ES-I3 (cell line): ENCODE results near the gene PLEKHG2.

Experiments
- H3K36me3 ChIP-seq: 2 replicates; pipeline ENCODE4 v1.6.1; 2013; ENCODE audit warnings: mild to moderate bottlenecking, low read length, control low read depth, moderate library complexity; ENCODE audit not compliant: insufficient read depth
- H3K4me1 ChIP-seq: 2 replicates; pipeline ENCODE4 v1.6.1; 2013; ENCODE audit warnings: mild to moderate bottlenecking, control low read depth, low read length; ENCODE audit not compliant: insufficient read depth
- H3K9ac ChIP-seq: 2 replicates; pipeline ENCODE4 v1.6.1; 2013; ENCODE audit warnings: low read depth, mild to moderate bottlenecking, low read length, moderate library complexity
- H3K9me3 ChIP-seq: 2 replicates; pipeline ENCODE4 v1.6.1; 2013; ENCODE audit warnings: mild to moderate bottlenecking, low read length, moderate library complexity; ENCODE audit not compliant: control insufficient read depth, insufficient read depth

PLEKHG2 gene

DNA sequence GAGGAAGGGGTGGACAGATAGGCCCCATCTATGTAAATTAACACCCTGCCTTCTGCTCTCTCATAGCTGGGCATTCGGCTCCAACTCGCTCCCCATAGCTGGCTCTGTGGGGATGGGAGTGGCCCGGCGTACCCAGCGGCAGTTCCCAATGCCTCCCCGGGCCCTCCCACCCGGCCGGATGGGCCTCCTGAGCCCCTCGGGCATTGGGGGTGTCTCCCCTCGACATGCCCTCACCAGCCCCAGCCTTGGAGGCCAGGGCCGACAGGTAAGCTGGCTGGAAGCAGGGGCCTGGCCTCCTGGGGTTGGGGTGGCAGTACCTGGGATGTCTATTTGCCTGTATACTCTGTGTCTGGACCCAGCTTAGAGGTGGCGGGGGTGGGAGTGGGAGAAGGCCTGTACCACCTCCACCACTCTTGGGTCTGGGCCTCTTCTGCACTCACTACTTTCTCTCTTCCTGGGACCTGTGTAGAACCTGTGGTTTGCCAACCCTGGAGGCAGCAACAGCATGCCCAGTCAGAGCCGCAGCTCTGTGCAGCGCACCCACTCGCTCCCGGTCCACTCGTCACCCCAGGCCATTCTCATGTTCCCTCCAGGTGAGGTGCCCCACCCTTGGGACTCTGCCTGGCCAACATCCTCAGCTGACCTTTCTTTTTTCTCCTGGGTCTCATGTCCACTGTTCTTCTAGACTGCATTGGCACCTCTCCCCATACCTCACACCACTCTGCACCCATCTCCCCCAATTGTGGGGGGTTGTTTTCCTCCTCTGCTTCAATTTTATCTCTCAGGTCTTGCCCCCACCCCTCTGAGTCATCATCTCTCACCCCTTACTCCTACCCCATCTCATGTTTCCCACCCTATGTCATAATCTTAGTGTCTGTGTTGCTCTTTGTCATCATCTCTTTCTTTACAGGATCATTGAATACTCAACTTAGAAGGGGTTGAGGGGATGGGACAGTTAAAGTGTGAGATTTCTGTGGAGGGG, 31.7 kb upstream of the PLEKHG2 start:
- Histone ChIP-seq H3K4me1 (peaks cover 7% of the 10 kb centered on the region; the same call in 1 of the 2 replicates), H3K9me3 (no peaks in the 10 kb centered on the region), H3K36me3 (peaks cover 26% of the 10 kb centered on the region), H3K9ac (no peak overlapping the region)

DNA sequence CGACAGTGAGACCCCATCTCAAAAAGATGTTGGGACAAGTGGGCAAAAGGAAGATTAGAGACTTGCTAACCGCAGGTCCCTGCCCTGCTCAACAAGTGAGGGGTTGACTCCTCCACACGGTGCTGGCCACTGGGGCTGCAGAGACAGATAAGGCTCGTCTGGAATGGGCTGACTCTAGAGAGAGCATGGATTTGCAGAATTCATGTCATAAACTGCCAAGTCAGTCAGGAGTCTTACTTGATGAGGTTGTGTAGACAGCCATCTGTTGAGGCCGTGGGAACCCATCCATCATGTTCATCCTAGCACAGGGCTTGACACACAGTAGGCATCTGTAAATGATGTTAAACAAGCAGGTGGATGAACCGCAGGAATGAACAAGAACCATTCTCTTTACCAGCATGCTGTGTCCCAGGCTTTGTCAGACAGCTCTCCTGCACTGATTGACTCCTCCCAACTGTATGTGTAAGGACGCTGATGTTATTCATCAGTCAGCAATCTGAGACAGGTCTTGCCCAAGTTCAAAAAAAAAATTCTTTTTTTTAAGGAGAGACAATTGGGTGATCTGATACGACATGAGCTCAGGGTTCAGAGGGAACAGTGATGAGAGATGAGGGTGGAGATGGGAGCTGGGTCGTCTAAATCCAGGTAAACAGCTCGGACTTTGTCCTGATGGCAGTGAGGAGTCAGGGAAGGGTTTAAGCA, 30.4 kb upstream of the PLEKHG2 start:
- peaks cover 17% of the 10 kb centered on the region for H3K36me3 ChIP-seq
- H3K9ac ChIP-seq = no peak overlapping the region
- H3K9me3 ChIP-seq = no peaks in the 10 kb centered on the region
- peaks cover 7% of the 10 kb centered on the region; the same call in 1 of the 2 replicates for H3K4me1 ChIP-seq

- no peaks in the 10 kb centered on the region for H3K9me3 ChIP-seq
- no peak overlapping the region for H3K9ac ChIP-seq
- H3K4me1 ChIP-seq = peaks cover 7% of the 10 kb centered on the region; the same call in 1 of the 2 replicates
- peaks cover 12% of the 10 kb centered on the region for H3K36me3 ChIP-seq
Observed at GRCh38 chr19:39382991-39383828, 29.3 kb upstream of the PLEKHG2 start.

GRCh38 chr19:39384839-39385568, 27.5 kb upstream of the PLEKHG2 start:
- Histone ChIP-seq H3K9ac (no peak overlapping the region), H3K4me1 (peaks cover 7% of the 10 kb centered on the region; the same call in 1 of the 2 replicates), H3K9me3 (no peaks in the 10 kb centered on the region), H3K36me3 (peaks cover 9% of the 10 kb centered on the region)

DNA sequence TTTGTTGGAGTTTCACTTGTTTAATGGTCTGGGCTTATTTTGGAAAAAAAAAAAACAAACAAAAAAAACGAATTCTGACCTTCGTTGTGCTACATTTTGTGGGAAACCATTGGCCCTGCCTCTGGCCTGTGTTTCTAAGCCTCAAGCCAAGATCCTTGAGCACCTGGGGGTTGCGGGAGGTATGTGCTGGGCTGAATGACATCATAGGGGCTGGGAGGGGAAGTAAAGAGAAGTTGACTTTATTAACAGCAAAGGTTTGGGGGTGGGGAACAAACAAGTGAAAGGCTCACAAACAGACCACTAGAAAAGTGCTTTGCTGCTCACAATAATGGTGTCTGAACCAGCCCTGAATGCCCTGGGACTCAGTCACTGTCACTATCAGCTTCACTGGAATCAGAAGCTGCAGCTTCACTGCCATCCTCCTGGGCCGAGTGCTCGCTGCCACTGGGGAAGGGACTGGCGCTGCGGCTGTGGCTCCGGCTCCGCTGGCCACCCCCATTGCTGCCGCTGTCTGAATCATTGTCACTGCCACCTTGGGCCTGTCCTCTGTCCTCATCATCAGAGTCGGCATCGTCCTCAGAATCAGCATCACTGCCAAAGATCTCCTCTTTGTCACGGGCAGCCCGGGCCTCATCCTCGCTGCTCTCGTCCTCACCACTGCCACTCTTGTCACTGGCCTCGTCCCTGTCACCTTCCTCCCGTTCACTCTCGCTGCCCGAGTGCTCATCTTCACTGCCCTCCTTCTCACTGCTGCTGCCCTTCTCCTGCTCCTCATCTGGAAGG, 26.6 kb upstream of the PLEKHG2 start:
- Histone ChIP-seq H3K9ac (no peak overlapping the region), H3K36me3 (peaks cover 8% of the 10 kb centered on the region), H3K9me3 (no peaks in the 10 kb centered on the region), H3K4me1 (peaks cover 7% of the 10 kb centered on the region; the same call in 1 of the 2 replicates)

- Histone ChIP-seq H3K9me3 (no peaks in the 10 kb centered on the region), H3K36me3 (peaks cover 8% of the 10 kb centered on the region), H3K4me1 (peaks cover 7% of the 10 kb centered on the region; the same call in 1 of the 2 replicates), H3K9ac (no peak overlapping the region)
Observed at GRCh38 chr19:39386557-39386956, 25.9 kb upstream of the PLEKHG2 start.

GRCh38 chr19:39388657-39389056, 23.8 kb upstream of the PLEKHG2 start:
- Histone ChIP-seq H3K9ac (no peak overlapping the region), H3K36me3 (peaks cover 12% of the 10 kb centered on the region), H3K4me1 (peaks cover 7% of the 10 kb centered on the region; the same call in 1 of the 2 replicates), H3K9me3 (no peaks in the 10 kb centered on the region)

DNA sequence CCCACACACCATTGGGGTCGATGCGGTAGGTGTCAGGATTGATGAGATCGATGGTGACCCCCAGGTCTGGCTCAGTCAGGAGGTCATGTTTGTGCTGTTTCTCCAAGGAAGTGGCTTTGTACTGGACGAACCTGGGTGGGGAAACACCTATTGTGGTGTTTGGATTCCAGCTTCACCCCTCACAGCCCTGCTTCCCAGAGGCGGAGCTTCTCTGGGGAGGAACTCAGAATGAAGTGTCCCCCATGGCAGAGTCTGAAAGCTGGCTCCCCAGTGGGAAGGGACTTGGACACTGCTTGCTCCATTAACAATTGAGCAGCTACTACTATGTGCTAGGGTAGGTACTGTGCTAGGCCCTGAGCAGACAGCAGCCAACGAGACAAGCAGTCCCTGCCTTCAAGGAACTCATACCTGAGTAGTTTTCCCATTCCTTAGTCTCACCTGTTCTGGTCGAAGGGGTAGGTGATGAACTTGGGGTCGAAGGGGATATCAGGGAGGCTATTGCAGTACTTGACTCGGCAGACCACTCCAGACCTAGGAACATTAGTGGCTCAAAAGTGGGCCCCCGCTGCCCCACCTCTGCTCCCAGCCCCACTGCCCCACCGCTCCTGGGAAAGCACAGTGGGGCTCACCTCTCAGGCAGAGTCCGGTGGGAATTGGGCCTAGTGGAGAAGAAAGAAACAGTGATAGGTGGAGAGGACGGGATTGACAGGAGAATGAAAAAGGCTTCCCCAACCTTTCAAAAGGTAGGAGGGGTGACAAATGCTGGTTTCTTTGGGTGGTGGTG, 22.6 kb upstream of the PLEKHG2 start:
- Histone ChIP-seq H3K9ac (peak overlapping the region; percentile 64), H3K36me3 (peaks cover 11% of the 10 kb centered on the region; the same call in 1 of the 2 replicates), H3K9me3 (no peaks in the 10 kb centered on the region)

DNA sequence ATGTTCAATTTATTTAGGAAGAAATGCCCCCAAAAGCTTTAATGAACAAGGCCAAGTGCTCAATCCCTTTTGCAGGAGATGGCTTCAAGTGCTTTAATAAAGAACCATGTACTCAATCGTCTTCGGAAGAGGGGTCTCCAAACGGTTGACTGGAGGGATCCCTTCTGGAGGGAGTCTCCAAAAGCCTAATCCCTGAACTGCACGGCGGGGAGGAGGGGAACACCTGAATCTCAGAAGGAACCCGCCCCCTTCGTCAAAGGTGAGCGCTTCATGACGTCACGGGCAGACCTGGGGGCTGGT, 22.1 kb upstream of the PLEKHG2 start:
- Histone ChIP-seq H3K4me1 (peaks cover 2% of the 10 kb centered on the region; the same call in 1 of the 2 replicates), H3K36me3 (peaks cover 14% of the 10 kb centered on the region), H3K9me3 (no peaks in the 10 kb centered on the region), H3K9ac (peak overlapping the region; percentile 64)

More for the DNA sequence above, 22.6 kb upstream of the PLEKHG2 start:
- peaks cover 7% of the 10 kb centered on the region; the same call in 1 of the 2 replicates for H3K4me1 ChIP-seq

DNA sequence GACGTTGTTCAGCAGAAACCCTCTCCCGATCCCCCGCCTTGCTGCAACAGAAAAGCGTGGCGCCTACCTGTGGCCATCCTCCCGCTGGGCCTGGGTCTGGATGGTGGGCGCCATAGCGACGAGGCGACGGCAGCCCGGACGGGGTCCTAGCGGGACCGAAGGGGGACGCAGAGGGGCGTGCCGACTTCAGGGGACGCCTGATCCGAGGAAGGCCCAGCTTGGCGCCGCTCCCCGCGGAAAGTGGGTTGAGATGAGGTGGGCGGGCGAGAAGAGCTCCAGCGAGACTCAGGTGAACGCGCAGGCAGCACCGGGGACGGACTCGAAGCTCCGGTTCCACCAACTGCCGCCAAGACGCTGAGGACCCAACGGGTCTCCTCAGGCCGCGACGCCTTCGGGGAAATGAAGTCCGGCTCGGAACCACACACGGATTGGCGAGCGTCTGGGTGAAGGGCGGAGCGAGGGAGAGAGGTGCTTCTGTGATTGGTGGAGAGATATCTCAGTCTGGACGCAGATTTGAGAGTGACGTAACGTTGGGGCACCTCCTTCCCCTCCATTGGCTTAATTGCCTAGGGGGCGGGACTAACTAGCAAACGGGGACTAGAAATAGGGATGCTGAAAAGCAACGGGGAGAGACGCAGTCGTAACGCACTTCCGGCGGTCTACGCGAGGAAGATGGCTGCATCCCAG, 21.6 kb upstream of the PLEKHG2 start, which contains the start of the genes MED29 and PAF1:
Gene MED29, plus strand, starts transcription at position 628 of the 687 bp plus-strand sequence. Its CDS starts 45 bp downstream, at position 673.
Gene PAF1, minus strand, starts transcription at position 356 of the 687 bp plus-strand sequence. Its CDS starts 242 bp downstream, at position 114.
- H3K36me3 ChIP-seq = peaks cover 14% of the 10 kb centered on the region
- H3K9ac ChIP-seq = peak within 1 kb of the TSS; percentile 87
- H3K4me1 ChIP-seq = no peaks in the 10 kb centered on the region; the same call in 1 of the 2 replicates
- H3K9me3 ChIP-seq = no peaks in the 10 kb centered on the region

GRCh38 chr19:39397360-39398296, 14.8 kb upstream of the PLEKHG2 start:
- H3K36me3 ChIP-seq = peaks cover 12% of the 10 kb centered on the region
- H3K4me1 ChIP-seq = peaks cover 25% of the 10 kb centered on the region
- no peaks in the 10 kb centered on the region for H3K9me3 ChIP-seq
- no peak overlapping the region for H3K9ac ChIP-seq
